ENCODE data around the gene SPNS1. TPM values are rescaled to one million over a fixed set of nuclear protein-coding genes. Genes with fewer than 3 reads are reported as not detected.

Gene SPNS1, protein sequence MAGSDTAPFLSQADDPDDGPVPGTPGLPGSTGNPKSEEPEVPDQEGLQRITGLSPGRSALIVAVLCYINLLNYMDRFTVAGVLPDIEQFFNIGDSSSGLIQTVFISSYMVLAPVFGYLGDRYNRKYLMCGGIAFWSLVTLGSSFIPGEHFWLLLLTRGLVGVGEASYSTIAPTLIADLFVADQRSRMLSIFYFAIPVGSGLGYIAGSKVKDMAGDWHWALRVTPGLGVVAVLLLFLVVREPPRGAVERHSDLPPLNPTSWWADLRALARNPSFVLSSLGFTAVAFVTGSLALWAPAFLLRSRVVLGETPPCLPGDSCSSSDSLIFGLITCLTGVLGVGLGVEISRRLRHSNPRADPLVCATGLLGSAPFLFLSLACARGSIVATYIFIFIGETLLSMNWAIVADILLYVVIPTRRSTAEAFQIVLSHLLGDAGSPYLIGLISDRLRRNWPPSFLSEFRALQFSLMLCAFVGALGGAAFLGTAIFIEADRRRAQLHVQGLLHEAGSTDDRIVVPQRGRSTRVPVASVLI
- 34.8 and 64.7 TPM in 2 replicates for total RNA-seq

DNA sequence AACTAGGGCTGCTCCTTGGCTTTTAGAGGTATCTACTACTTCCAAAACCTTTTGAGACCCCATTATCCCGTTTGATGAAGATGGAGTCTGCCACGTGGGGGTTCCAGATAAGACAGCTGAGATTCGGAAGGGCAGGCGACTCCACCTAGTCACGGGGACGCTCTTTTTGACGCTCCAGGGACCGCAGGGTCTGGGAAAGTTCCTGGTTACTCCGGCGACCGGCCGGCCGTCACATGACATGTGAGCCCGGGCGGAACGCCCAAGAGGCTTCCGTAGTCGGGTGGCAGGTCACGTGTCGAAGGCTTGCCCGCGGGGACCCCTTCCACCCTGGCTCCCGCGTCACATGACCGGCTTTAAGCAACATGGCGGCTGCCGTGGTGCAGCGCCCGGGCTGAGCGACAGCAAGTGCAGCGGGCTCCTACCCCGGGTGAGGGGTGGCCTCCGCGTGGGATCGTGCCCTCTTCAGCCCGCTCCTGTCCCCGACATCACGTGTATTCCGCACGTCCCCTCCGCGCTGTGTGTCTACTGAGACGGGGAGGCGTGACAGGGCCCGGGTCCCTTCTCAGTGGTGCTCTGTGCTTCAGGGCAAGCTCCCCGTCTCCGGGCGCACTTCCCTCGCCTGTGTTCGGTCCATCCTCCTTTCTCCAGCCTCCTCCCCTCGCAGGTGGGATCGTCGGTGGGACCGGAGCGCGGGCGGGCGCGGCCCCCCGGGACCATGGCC lies at the start of gene SPNS1:
SPNS1 (plus strand) TSS at position 342 of the 721 bp plus-strand sequence; CDS start at position 716, 374 bp downstream.

DNA sequence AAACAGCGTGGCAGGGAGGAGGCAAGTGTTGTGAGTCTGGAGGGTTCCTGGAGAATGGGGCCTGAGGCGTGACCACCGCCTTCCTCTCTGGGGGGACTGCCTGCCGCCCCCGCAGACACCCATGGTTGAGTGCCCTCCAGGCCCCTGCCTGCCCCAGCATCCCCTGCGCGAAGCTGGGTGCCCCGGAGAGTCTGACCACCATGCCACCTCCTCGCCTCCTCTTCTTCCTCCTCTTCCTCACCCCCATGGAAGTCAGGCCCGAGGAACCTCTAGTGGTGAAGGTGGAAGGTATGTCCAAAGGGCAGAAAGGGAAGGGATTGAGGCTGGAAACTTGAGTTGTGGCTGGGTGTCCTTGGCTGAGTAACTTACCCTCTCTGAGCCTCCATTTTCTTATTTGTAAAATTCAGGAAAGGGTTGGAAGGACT lies 42.8 kb upstream of the SPNS1 start, which contains the start of gene CD19:
CD19 (plus strand) TSS at position 171 of the 425 bp plus-strand sequence; CDS start at position 201, 30 bp downstream.

DNA sequence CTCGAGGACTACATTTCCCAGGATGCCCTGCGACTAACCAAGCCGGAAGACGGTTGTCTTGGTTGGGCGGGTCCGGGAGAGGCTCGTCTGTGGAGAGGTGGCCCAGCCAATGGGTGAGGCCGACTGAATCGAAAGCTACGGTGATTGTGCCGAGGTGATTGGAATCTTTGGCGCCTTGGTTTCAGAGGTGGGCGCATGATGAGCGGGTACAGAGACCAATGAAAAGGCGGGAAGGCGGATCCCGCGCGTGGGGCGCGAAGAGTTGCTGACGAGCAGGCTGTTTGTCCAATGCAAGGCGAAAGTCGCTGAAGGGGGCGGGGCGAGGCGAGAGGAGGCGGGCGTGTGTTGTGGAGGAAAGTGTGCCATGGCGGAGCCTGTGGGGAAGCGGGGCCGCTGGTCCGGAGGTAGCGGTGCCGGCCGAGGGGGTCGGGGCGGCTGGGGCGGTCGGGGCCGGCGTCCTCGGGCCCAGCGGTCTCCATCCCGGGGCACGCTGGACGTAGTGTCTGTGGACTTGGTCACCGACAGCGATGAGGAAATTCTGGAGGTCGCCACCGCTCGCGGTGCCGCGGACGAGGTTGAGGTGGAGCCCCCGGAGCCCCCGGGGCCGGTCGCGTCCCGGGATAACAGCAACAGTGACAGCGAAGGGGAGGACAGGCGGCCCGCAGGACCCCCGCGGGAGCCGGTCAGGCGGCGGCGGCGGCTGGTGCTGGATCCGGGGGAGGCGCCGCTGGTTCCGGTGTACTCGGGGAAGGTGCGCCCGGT lies 23.7 kb upstream of the SPNS1 start, which contains the start of gene NFATC2IP:
NFATC2IP (plus strand) TSS at position 290 of the 762 bp plus-strand sequence; CDS start at position 365, 75 bp downstream.

DNA sequence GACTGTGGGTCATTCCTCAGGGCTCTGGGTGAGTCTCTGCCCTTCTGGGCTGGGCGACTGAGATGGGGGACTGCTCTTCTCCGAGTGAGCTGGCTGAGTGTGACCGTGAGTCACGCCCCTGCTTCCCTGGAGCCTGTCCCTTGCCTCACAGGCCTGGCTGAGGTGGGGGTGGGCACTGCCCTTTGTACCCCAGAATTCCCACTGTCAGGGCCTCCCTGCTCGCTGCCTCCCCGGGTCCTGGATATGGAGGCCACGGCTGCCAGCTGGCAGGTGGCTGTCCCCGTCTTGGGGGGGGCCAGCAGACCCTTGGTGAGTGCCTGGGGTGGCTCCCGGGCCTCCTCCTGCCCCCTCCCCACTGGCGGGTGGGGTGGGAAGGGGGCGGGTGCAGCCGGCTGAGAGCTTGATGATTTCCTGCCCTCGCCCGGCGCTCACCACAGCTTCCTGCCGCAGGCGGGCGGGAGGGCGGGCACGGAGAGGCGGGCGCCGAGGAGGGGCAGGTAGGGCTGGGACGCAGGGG lies 10.1 kb downstream of the SPNS1 start, which contains the start of gene LAT:
LAT (plus strand) TSS at position 434 of the 517 bp plus-strand sequence. CDS start 366 bp downstream, outside the sequence.

Other genes with a start within 250 kb of the SPNS1 start
- gene NPIPB9, start 223.0 kb upstream of the SPNS1 start, total RNA-seq = 2.0 and 3.2 TPM in 2 replicates
- gene ATXN2L, start 151.8 kb upstream of the SPNS1 start, total RNA-seq = 48.0 and 50.9 TPM in 2 replicates
- 128 and 129 TPM in 2 replicates for gene TUFM, start 128.4 kb upstream of the SPNS1 start, total RNA-seq
- gene SH2B1, start 110.9 kb upstream of the SPNS1 start, total RNA-seq = 16.3 and 20.2 TPM in 2 replicates
- gene ATP2A1, start 96.3 kb upstream of the SPNS1 start, total RNA-seq = 0.44 and 0.99 TPM in 2 replicates
- 32.4 and 42.8 TPM in 2 replicates for gene RABEP2, start 49.5 kb upstream of the SPNS1 start, total RNA-seq
- not detected in 2 replicates for gene CD19, start 42.8 kb upstream of the SPNS1 start, total RNA-seq
- gene NFATC2IP, start 23.8 kb upstream of the SPNS1 start, total RNA-seq = 19.0 and 22.5 TPM in 2 replicates
- 0.99 and 1.5 TPM in 2 replicates for gene LAT, start 10.3 kb downstream of the SPNS1 start, total RNA-seq